H1 (cell line): ENCODE results near the gene CAMK2A. TPM values are rescaled to one million over a fixed set of nuclear protein-coding genes. Genes with fewer than 3 reads are reported as not detected.

Source experiments
- HDAC2 ChIP-seq, 2 experiments: fragments of 300-600 bp in 1 of 2; sonication (generic) in 1 of 2; IDR thresholded peaks; 2 replicates each; pipeline ENCODE4 v1.6.1; 2011 to 2012; ENCODE audit warnings: low read depth in 2 of 2, low read length in 2 of 2, mild to moderate bottlenecking in 2 of 2, moderate library complexity in 2 of 2, borderline replicate concordance in 1 of 2, inconsistent platforms in 1 of 2
- POLR2A ChIP-seq, 2 experiments: IDR thresholded peaks; 1 replicate in 1 of 2; 2 replicates in 1 of 2; pipeline ENCODE4 v1.6.1; 2011; ENCODE audit warnings: low read depth in 2 of 2, low read length in 2 of 2, mild to moderate bottlenecking in 2 of 2; ENCODE audit errors: control extremely low read depth in 1 of 2
- POLR2AphosphoS5 ChIP-seq: IDR thresholded peaks from 2 replicates; pipeline ENCODE4 v1.6.1; 2011; ENCODE audit warnings: low read depth, low read length
- SIRT6 ChIP-seq: IDR thresholded peaks from one replicate; pipeline ENCODE4 v1.7.1; 2012; ENCODE audit warnings: low read length, inconsistent platforms
- polyA plus RNA-seq, 7 experiments: library from polyadenylated mRNA; depleted of rRNA in 3 of 7; stranded (reverse) in 5 of 7; unstranded in 2 of 7; fragments of >200 nt in 5 of 7; fragments of 200-250 nt in 2 of 7; gene quantifications; 1 replicate in 5 of 7; 2 replicates in 1 of 7; 4 replicates in 1 of 7; pipeline versions ENCODE4 v1.2.1 to v1.2.3, GENCODE V29; 2011 to 2013; ENCODE audit warnings: missing spikeins in 2 of 7, mixed read lengths in 2 of 7
- total RNA-seq: library from RNA; stranded (reverse); fragmentation: NEBNext Ultra II Directional; extraction: Animal tissue kit (Norgen Biotek cat#: 25700); gene quantifications from 2 replicates; pipeline ENCODE4 v1.2.1, GENCODE V29; 2021

CAMK2A gene
- total and polyA plus RNA-seq, 2 of the 8 experiments (the other 6 are each of a cell fraction or from before 2014, with no cell fraction given), result 0.20 to 0.28 TPM

- TF ChIP-seq HDAC2 (IDR thresholded peaks at IDR 0.05; ENCODE audit: borderline replicate concordance in 1 of 2, low read depth in 2 of 2, low read length in 2 of 2), result no peak
- TF ChIP-seq SIRT6, result no peak
- no peak for TF ChIP-seq POLR2A (IDR thresholded peaks at IDR 0.05; ENCODE audit: control extremely low read depth in 1 of 2, low read depth in 2 of 2, low read length in 2 of 2)
- TF ChIP-seq POLR2AphosphoS5, result no peak
These were observed 31.4 kb downstream of the CAMK2A start (continued) for GRCh38 chr5:150258130-150258529.
